Calu3 (cell line): Measurements from ENCODE around the gene SLC5A10. TPM values are rescaled to one million over a fixed set of nuclear protein-coding genes. Genes with fewer than 3 reads are reported as not detected.

Experiments
- BruUV-seq: library from RNA; stranded (reverse); fragments of 400-500 nt; replicated peaks from 2 replicates; lab custom pipeline; 2021; lab: Mats Ljungman, UMichigan
- CTCF ChIA-PET: fragments of 300-600 bp; sonication (Branson Sonifier 250); formaldehyde crosslinking; loops from one replicate; lab custom pipeline; 2022; ENCODE audit warnings: antibody characterized with exemption; lab: Charles Lee
- DNase-seq: peaks from one replicate; pipeline ENCODE4 v3.0.0; 2022
- H3K27ac Mint-ChIP-seq: one replicate; pipeline ENCODE4 v1.8.0; 2022; ENCODE audit warnings: mixed read lengths; ENCODE audit not compliant: unreplicated experiment
- H3K27me3 Mint-ChIP-seq: one replicate; pipeline ENCODE4 v1.8.0; 2022; ENCODE audit warnings: mixed read lengths; ENCODE audit not compliant: unreplicated experiment
- H3K36me3 Mint-ChIP-seq: one replicate; pipeline ENCODE4 v1.8.0; 2022; ENCODE audit warnings: mild to moderate bottlenecking, moderate library complexity, mixed read lengths; ENCODE audit not compliant: insufficient read depth, unreplicated experiment
- H3K4me1 Mint-ChIP-seq: one replicate; pipeline ENCODE4 v1.8.0; 2022; ENCODE audit warnings: mild to moderate bottlenecking, low read depth, mixed read lengths; ENCODE audit not compliant: unreplicated experiment
- H3K4me3 Mint-ChIP-seq: one replicate; pipeline ENCODE4 v1.8.0; 2022; ENCODE audit warnings: mild to moderate bottlenecking, low read depth, moderate library complexity, mixed read lengths; ENCODE audit not compliant: unreplicated experiment
- H3K9me3 Mint-ChIP-seq: one replicate; pipeline ENCODE4 v1.8.0; 2022; ENCODE audit warnings: low read depth, mixed read lengths; ENCODE audit not compliant: unreplicated experiment
- CTCF ChIP-seq: fragments of 200-600 bp; IDR thresholded peaks from one replicate; pipeline ENCODE4 v1.8.0; 2022; ENCODE audit warnings: antibody characterized with exemption; ENCODE audit not compliant: unreplicated experiment
- intact Hi-C: fragments of 100-400 bp; cut with micrococcal nuclease; formaldehyde crosslinking; loops from one replicate; pipeline ENCODE4 v1.10.0; 2022; ENCODE audit not compliant: unreplicated experiment
- total RNA-seq: library from RNA; stranded (reverse); gene quantifications from 2 replicates; pipeline ENCODE4 v1.2.3, GENCODE V29; 2022

The SLC5A10 gene
- total RNA-seq, 1 experiment from 2014 or later: not detected

DNA sequence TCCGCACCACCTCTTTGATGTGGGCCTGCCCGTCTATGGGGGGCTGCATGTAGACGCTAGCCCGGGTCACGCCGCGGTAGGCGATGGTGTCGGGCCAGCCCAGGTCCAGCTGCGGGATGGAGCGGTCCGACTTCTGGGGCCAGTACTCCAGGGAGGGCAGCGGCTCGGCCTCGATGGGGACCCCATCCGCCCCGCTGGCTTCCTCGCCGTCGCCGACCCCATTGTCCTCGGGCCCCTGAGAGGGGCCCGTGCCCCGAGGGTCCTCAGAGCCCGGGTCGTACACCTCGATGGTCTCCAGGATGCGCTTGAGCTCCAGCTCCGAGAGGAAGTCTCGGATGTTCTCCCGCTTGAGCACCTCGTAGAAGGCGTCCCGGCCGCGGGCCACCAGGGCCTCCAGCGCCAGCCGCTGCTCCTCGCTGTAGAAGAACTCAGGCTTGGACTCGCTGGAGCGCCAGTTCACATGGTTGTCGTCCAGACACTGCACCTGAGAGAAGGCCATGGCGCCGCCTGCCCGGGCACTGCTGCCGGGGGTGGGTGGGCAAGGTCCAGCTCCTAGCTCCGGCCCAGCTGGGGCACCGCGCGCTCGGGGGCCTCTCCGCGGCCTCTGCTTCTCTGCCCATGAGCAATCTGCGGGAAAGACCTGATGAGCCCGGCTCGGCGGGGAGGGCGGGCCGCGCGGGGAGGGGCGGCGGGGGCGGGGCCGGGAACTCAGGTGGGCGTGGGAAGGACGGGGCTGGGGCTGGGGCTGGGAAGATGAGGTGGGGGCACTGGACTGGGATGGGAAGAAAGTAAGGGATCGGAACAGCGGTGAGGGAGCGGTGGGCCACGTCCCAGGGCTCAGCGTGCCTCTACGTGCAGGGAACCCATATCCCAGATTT, 51.8 kb downstream of the SLC5A10 start:
- CTCF ChIA-PET: interaction anchor here (0.7 kb wide), 1 partner anchor 645 kb away, joined by 3 read pairs; no protein-coding TSS in a partner anchor
- intact Hi-C loops: no loop called here
- no peak for TF ChIP-seq CTCF

DNA sequence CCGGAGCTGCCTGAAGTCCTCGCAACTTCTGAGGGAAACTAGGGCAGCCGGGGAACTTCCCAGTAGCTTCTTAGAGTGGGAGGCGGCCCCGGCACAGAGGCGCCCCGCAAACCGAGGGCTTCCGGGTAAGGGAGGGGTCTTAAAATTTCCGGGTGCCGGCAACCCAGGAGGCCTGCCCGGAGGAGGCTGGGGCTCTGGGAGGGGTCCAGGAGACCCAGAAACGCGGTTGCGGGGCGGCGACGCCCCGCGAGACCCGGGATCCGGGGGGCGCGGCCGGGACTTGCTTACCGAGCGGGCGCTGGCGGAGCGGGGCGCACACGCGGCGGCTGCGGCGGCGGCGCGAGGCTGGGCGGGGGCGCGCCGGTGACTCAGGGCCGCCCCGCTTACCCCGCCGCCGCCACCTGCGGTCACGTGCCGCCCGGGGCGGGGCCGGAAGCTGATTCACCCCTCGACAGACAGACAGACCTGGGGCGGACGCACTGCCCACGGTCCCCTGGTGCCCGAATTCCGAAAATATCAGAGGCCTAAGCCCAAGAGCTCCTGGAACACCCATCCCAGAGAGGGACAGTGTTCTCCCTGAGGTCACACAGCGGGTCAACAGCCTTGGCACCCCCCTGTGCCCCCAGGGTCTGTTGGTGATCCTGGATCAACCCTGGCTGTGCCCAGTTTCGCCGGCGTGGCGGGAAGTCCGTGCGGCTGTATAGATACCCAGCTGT, 52.6 kb downstream of the SLC5A10 start, which contains the start of gene FAM83G:
FAM83G (minus strand) TSS at position 344 of the 716 bp plus-strand sequence. CDS start 723 bp downstream, outside the sequence.
- peaks cover 26% of the 10 kb centered on the region for H3K36me3 Mint-ChIP-seq
- peak; percentile 87 for DNase-seq
- peaks cover 16% of the 10 kb centered on the region for H3K4me1 Mint-ChIP-seq
- H3K27ac Mint-ChIP-seq: no peak within 1 kb of the TSS
- intact Hi-C loops: no loop called here
- no peak for TF ChIP-seq CTCF
- H3K27me3 Mint-ChIP-seq: no peaks in the 10 kb centered on the region
- H3K4me3 Mint-ChIP-seq: peak within 1 kb of the TSS; percentile 66
- CTCF ChIA-PET: interaction anchor here (0.7 kb wide), 1 partner anchor 644 kb away, joined by 3 read pairs; no protein-coding TSS in a partner anchor
- no peaks in the 10 kb centered on the region for H3K9me3 Mint-ChIP-seq
- no TSS peak for BruUV-seq

More for the DNA sequence above, 51.8 kb downstream of the SLC5A10 start:
- Mint-ChIP-seq H3K36me3 (peaks cover 26% of the 10 kb centered on the region), H3K4me3 (peak overlapping the region; percentile 66), H3K9me3 (no peaks in the 10 kb centered on the region), H3K27ac (no peak overlapping the region), H3K27me3 (no peaks in the 10 kb centered on the region), H3K4me1 (peaks cover 16% of the 10 kb centered on the region)
- no TSS peak for BruUV-seq
- DNase-seq: peak; percentile 40

GRCh38 chr17:19005137-19005773, 53.3 kb downstream of the SLC5A10 start:
- H3K27me3 Mint-ChIP-seq: no peaks in the 10 kb centered on the region
- intact Hi-C loops: no loop called here
- no peak for TF ChIP-seq CTCF
- H3K27ac Mint-ChIP-seq: no peak overlapping the region
- CTCF ChIA-PET: no interaction called here
- H3K9me3 Mint-ChIP-seq: no peaks in the 10 kb centered on the region
- DNase-seq: no peak
- BruUV-seq: TSS peak; percentile 97
- H3K4me3 Mint-ChIP-seq: peak overlapping the region; percentile 66
- peaks cover 26% of the 10 kb centered on the region for H3K36me3 Mint-ChIP-seq
- H3K4me1 Mint-ChIP-seq: peaks cover 16% of the 10 kb centered on the region

- TF ChIP-seq CTCF: no peak
- no peak for DNase-seq
- no peak overlapping the region for H3K4me3 Mint-ChIP-seq
- CTCF ChIA-PET: no interaction called here
- BruUV-seq: no TSS peak
- H3K4me1 Mint-ChIP-seq: peaks cover 19% of the 10 kb centered on the region
- H3K27me3 Mint-ChIP-seq: no peaks in the 10 kb centered on the region
- peaks cover 22% of the 10 kb centered on the region for H3K36me3 Mint-ChIP-seq
- no peaks in the 10 kb centered on the region for H3K9me3 Mint-ChIP-seq
- no peak overlapping the region for H3K27ac Mint-ChIP-seq
- intact Hi-C loops: no loop called here
Measured at GRCh38 chr17:19005789-19006430, 53.9 kb downstream of the SLC5A10 start.
